Psoas muscle (tissue), 8 donors: ENCODE data around the gene SPRY4. TPM values are rescaled to one million over a fixed set of nuclear protein-coding genes. Genes with fewer than 3 reads are reported as not detected.

Source experiments
- ATAC-seq, 4 donors: fragments of 200-7000 bp; cut with Tn5 transposase; one replicate each; pipeline ENCODE4 v1.9.1; 2020; ENCODE audit warnings: moderate library complexity in 3 of 4, mild to moderate bottlenecking in 2 of 4
- DNase-seq, 2 donors: peaks; one replicate each; pipeline ENCODE4 v3.0.0-alpha.2; 2020
- H3K27ac ChIP-seq: fragments of 200-600 bp; one replicate; pipeline ENCODE4 v1.8.0; 2022
- H3K27me3 ChIP-seq, 3 donors: fragments of 200-600 bp in 1 of 3; one replicate each; pipeline versions ENCODE4 v1.6.1 to v1.8.0; 2013 to 2022; ENCODE audit warnings: low read length in 2 of 3, mild to moderate bottlenecking in 2 of 3, moderate library complexity in 1 of 3; ENCODE audit not compliant: insufficient read depth in 3 of 3
- H3K36me3 ChIP-seq, 2 donors: fragments of 200-600 bp in 1 of 2; one replicate each; pipeline versions ENCODE4 v1.6.1 to v1.8.0; 2013 to 2022; ENCODE audit warnings: low read depth in 1 of 2, mild to moderate bottlenecking in 1 of 2, moderate library complexity in 1 of 2; ENCODE audit not compliant: insufficient read depth in 1 of 2
- H3K4me1 ChIP-seq: fragments of 200-600 bp; one replicate; pipeline ENCODE4 v1.8.0; 2022
- H3K4me3 ChIP-seq: fragments of 200-600 bp; one replicate; pipeline ENCODE4 v1.8.0; 2022; ENCODE audit warnings: mild to moderate bottlenecking
- H3K9me3 ChIP-seq: fragments of 200-600 bp; one replicate; pipeline ENCODE4 v1.8.0; 2022
- CTCF ChIP-seq: fragments of 200-600 bp; IDR thresholded peaks from one replicate; pipeline ENCODE4 v1.8.0; 2022; ENCODE audit warnings: antibody characterized with exemption
- WGBS, 3 donors: extraction: QIAGEN DNeasy Blood & Tissue Kit; methylation state at CpG; one replicate each; pipeline versions ENCODE4 v1.1.6 to v1.1.7; 2013; 5-methylcytosine and 5-hydroxymethylcytosine counted together
- intact Hi-C, 2 donors: fragments of 100-400 bp; cut with DNase I; formaldehyde crosslinking; loops; one replicate each; pipeline versions ENCODE4 v1.11.0 to v1.14.2; 2022
- polyA plus RNA-seq, 3 donors: library from polyadenylated mRNA; stranded (reverse); fragments of 200-250 nt; gene quantifications; one replicate each; pipeline ENCODE4 v1.2.3, GENCODE V29; 2013
- total RNA-seq, 4 donors: library from RNA; stranded (reverse); fragmentation: NEBNext Ultra II Directional in 2 of 4; extraction: Animal tissue kit (Norgen Biotek cat#: 25700) in 2 of 4; gene quantifications; one replicate each; pipeline versions ENCODE4 v1.2.1 to v1.2.4, GENCODE V29; 2021 to 2023
- donor health status: healthy with polysubstance abuse.
- donor health status: DM: no; HTN: no; CAD: no; lungs with moderate emphysema.
- donor health status: Bipolar disorder and iron deficiency.
- donor health status: healthy.
- donor health status: DM: yes; HTN: yes; CAD: no.
- donor health status: DM: no; HTN: no; CAD: no.
- donor health status: DM: no; HTN: no; CAD: no.
- donor health status: DM: yes; HTN: yes; CAD: no.

The SPRY4 gene
- total and polyA plus RNA-seq, 7 donors = 1.0 to 8.0 (median 5.6) TPM

GRCh38 chr5:142313275-142313674 lies 11.5 kb downstream of the SPRY4 start:
- Histone ChIP-seq H3K9me3 (no peaks in the 10 kb centered on the region), H3K36me3 (no peaks in the 10 kb centered on the region), H3K27ac (no peak overlapping the region), H3K4me3 (no peak overlapping the region), H3K4me1 (peaks cover 30% of the 10 kb centered on the region), H3K27me3 (peaks cover 0 to 9% (median 0%) of the 10 kb centered on the region in 3 donors)
- TF ChIP-seq CTCF = no peak
- 43 to 66% (median 49%) methylated on average over 10 of the region's 10 CpGs for WGBS, 3 donors
- intact Hi-C loops = no loop called here
- no peak for ATAC-seq
- DNase-seq = no peak

- Histone ChIP-seq H3K27ac (no peak overlapping the region), H3K27me3 (peaks cover 0 to 4% (median 0%) of the 10 kb centered on the region in 3 donors), H3K4me3 (no peak overlapping the region), H3K9me3 (no peaks in the 10 kb centered on the region), H3K36me3 (no peaks in the 10 kb centered on the region), H3K4me1 (peaks cover 30% of the 10 kb centered on the region)
- intact Hi-C loops = no loop called here
- WGBS, 3 donors = 83 to 91% (median 89%) methylated on average over 5 of the region's 5 CpGs
- DNase-seq (no peak), ATAC-seq (no peak)
- no peak for TF ChIP-seq CTCF
These were observed 12.4 kb downstream of the SPRY4 start for GRCh38 chr5:142312399-142312798.

GRCh38 chr5:142311725-142312124 lies 13.1 kb downstream of the SPRY4 start:
- Histone ChIP-seq H3K36me3 (no peaks in the 10 kb centered on the region), H3K9me3 (no peaks in the 10 kb centered on the region), H3K27ac (no peak overlapping the region), H3K4me1 (peaks cover 24% of the 10 kb centered on the region), H3K27me3 (peaks cover 0 to 4% (median 0%) of the 10 kb centered on the region in 3 donors), H3K4me3 (no peak overlapping the region)
- intact Hi-C loops = no loop called here
- no peak for TF ChIP-seq CTCF
- WGBS, 3 donors = 71 to 75% (median 73%) methylated on average over 7 of the region's 7 CpGs
- DNase-seq (no peak), ATAC-seq (no peak)

- H3K4me3 ChIP-seq = no peak overlapping the region
- peaks cover 21% of the 10 kb centered on the region for H3K4me1 ChIP-seq
- no peak for TF ChIP-seq CTCF
- WGBS, 3 donors = 85 to 91% (median 86%) methylated on average over 9 of the region's 9 CpGs
- ATAC-seq = no peak
- H3K9me3 ChIP-seq = no peaks in the 10 kb centered on the region
- intact Hi-C loops = no loop called here
- H3K36me3 ChIP-seq = no peaks in the 10 kb centered on the region
- no peak overlapping the region for H3K27ac ChIP-seq
- DNase-seq = no peak
- peaks cover 0 to 4% (median 0%) of the 10 kb centered on the region in 3 donors for H3K27me3 ChIP-seq
These were observed 14.0 kb downstream of the SPRY4 start for GRCh38 chr5:142310803-142311202.

GRCh38 chr5:142309747-142310318 lies 15.0 kb downstream of the SPRY4 start:
- no peak for DNase-seq
- no peak overlapping the region for H3K27ac ChIP-seq
- ATAC-seq = no peak
- intact Hi-C loops = no loop called here
- no peak overlapping the region for H3K4me3 ChIP-seq
- TF ChIP-seq CTCF = no peak
- H3K4me1 ChIP-seq = peaks cover 19% of the 10 kb centered on the region
- H3K27me3 ChIP-seq = peaks cover 0 to 4% (median 0%) of the 10 kb centered on the region in 3 donors
- 79 to 81% (median 80%) methylated on average over 12 of the region's 12 CpGs for WGBS, 3 donors
- H3K9me3 ChIP-seq = no peaks in the 10 kb centered on the region
- no peaks in the 10 kb centered on the region for H3K36me3 ChIP-seq
